Tibial nerve (tissue), 3 donors: ENCODE measurements around the gene TMBIM6.

ENCODE experiments used
- CTCF ChIP-seq, 5 experiments: fragments of 200-600 bp in 3 of 5; fragments of 450-650 bp in 2 of 5; sonication (generic) in 3 of 5; IDR thresholded peaks; one replicate each; pipeline ENCODE4 v1.5.1; 2016 to 2019; ENCODE audit warnings: antibody characterized with exemption in 5 of 5, mild to moderate bottlenecking in 3 of 5, moderate library complexity in 2 of 5
- POLR2A ChIP-seq, 2 donors: fragments of 450-650 bp; IDR thresholded peaks; one replicate each; pipeline ENCODE4 v1.6.1; 2017; ENCODE audit warnings: antibody characterized with exemption in 2 of 2, mild to moderate bottlenecking in 2 of 2, moderate library complexity in 2 of 2

GRCh38 chr12:49750996-49751393, 9.6 kb downstream of the TMBIM6 start:
- TF ChIP-seq POLR2A (IDR thresholded peaks at IDR 0.05): no peak
- no peak for TF ChIP-seq CTCF (IDR thresholded peaks at IDR 0.05)
